ENCODE data around the gene MOAP1. TPM values are rescaled to one million over a fixed set of nuclear protein-coding genes. Genes with fewer than 3 reads are reported as not detected.
"Not testable (repeated sequence)": the region's sequence is repeated elsewhere in the genome, so short reads cannot be mapped to it uniquely, and the experiment has no call there.

MOAP1 gene
- polyA plus RNA-seq, 1 of the 3 experiments (the other 2 are of a cell fraction) = 25.0 TPM

DNA sequence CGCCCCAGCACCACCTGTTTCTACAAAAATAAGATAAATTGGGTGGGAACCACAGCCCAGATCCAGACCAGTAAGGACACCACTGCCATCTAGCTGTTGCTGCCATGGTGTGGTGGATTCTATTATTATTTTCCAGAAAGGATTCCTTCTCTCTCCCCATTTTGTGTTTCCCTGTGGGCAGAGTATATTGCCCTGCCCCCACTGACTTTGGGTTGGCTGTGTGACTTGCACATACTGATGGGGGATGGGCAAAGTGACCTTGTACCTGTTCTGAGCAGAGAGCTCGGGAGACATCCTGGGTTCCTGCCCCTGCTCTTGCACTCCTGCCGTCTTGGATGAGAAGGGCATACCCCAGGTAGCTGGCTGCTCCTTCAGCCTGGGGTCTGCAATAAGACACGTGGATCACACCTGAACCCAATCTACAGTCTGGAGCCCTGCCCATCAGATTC, 24.3 kb downstream of the MOAP1 start:
- Histone ChIP-seq H3K4me2 (no peak overlapping the region), H3K36me3 (replicated peaks in 1 of 2; ENCODE audit: control insufficient read depth in 1 of 2, insufficient read depth in 2 of 2, low read length in 1 of 2) (no peaks in the 10 kb centered on the region), H3K9ac (no peak overlapping the region), H3K9me3 (no peaks in the 10 kb centered on the region), H3K27me3 (ENCODE audit: insufficient read depth) (no peaks in the 10 kb centered on the region), H3K79me2 (ENCODE audit: insufficient read depth) (no peaks in the 10 kb centered on the region), H3F3A (replicated peaks; ENCODE audit: insufficient read depth) (no peaks in the 10 kb centered on the region), H4K20me1 (ENCODE audit: insufficient read depth) (no peaks in the 10 kb centered on the region), H3K4me1 (ENCODE audit: control insufficient read depth in 1 of 2, insufficient read depth in 2 of 2, low read depth in 1 of 2, low read length in 1 of 2) (peaks cover 0 to 10% of the 10 kb centered on the region in 2 experiments; a peak in 1 of 4 replicates), H3K27ac (ENCODE audit: low read depth in 2 of 2, low read length in 1 of 2) (no peak overlapping the region), H3K9me2 (no peaks in the 10 kb centered on the region), H2AFZ (ENCODE audit: low read depth) (no peak overlapping the region), H3K4me3 (ENCODE audit: low read depth in 2 of 2, low read length in 1 of 2) (no peak overlapping the region)
- POLR2A ChIA-PET = no interaction called here
- peak; percentile 56 for DNase-seq
- TF ChIP-seq FOXM1 (IDR thresholded peaks at IDR 0.05; ENCODE audit: low read depth) = no peak
- TF ChIP-seq TEAD4 (IDR thresholded peaks at IDR 0.05; ENCODE audit: borderline replicate concordance, insufficient read depth) = no peak
- TF ChIP-seq, protein P1, sequence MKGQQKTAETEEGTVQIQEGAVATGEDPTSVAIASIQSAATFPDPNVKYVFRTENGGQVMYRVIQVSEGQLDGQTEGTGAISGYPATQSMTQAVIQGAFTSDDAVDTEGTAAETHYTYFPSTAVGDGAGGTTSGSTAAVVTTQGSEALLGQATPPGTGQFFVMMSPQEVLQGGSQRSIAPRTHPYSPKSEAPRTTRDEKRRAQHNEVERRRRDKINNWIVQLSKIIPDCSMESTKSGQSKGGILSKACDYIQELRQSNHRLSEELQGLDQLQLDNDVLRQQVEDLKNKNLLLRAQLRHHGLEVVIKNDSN (IDR thresholded peaks at IDR 0.05; ENCODE audit: borderline replicate concordance, low read depth) = no peak
- TF ChIP-seq MEF2A (IDR thresholded peaks at IDR 0.05; ENCODE audit: borderline replicate concordance, low read depth) = no peak
- TF ChIP-seq RFX5 (IDR thresholded peaks at IDR 0.05; ENCODE audit: low read length) = no peak
- TF ChIP-seq, protein P2, sequence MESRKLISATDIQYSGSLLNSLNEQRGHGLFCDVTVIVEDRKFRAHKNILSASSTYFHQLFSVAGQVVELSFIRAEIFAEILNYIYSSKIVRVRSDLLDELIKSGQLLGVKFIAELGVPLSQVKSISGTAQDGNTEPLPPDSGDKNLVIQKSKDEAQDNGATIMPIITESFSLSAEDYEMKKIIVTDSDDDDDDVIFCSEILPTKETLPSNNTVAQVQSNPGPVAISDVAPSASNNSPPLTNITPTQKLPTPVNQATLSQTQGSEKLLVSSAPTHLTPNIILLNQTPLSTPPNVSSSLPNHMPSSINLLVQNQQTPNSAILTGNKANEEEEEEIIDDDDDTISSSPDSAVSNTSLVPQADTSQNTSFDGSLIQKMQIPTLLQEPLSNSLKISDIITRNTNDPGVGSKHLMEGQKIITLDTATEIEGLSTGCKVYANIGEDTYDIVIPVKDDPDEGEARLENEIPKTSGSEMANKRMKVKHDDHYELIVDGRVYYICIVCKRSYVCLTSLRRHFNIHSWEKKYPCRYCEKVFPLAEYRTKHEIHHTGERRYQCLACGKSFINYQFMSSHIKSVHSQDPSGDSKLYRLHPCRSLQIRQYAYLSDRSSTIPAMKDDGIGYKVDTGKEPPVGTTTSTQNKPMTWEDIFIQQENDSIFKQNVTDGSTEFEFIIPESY (IDR thresholded peaks at IDR 0.05; ENCODE audit: borderline replicate concordance, low read depth) = no peak
- no peak for TF ChIP-seq ELF1 (IDR thresholded peaks at IDR 0.05)
- no peak for TF ChIP-seq TCF12 (IDR thresholded peaks at IDR 0.05)
- TF ChIP-seq SIN3A (IDR thresholded peaks at IDR 0.05; ENCODE audit: borderline replicate concordance, low read depth, low read length) = no peak
- TF ChIP-seq, protein P3, sequence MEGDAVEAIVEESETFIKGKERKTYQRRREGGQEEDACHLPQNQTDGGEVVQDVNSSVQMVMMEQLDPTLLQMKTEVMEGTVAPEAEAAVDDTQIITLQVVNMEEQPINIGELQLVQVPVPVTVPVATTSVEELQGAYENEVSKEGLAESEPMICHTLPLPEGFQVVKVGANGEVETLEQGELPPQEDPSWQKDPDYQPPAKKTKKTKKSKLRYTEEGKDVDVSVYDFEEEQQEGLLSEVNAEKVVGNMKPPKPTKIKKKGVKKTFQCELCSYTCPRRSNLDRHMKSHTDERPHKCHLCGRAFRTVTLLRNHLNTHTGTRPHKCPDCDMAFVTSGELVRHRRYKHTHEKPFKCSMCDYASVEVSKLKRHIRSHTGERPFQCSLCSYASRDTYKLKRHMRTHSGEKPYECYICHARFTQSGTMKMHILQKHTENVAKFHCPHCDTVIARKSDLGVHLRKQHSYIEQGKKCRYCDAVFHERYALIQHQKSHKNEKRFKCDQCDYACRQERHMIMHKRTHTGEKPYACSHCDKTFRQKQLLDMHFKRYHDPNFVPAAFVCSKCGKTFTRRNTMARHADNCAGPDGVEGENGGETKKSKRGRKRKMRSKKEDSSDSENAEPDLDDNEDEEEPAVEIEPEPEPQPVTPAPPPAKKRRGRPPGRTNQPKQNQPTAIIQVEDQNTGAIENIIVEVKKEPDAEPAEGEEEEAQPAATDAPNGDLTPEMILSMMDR (IDR thresholded peaks at IDR 0.05) = peak; percentile 37
- peak; percentile 25; the same call in 1 of the 2 replicates for TF ChIP-seq SMC3 (IDR thresholded peaks at IDR 0.05; ENCODE audit: low read depth, low read length)
- no peak for TF ChIP-seq YY1 (IDR thresholded peaks at IDR 0.05; ENCODE audit: low read depth)
- peak; percentile 57 for TF ChIP-seq RAD21 (IDR thresholded peaks at IDR 0.05; ENCODE audit: low read length)
- no peak for TF ChIP-seq RXRA (IDR thresholded peaks at IDR 0.05; ENCODE audit: borderline replicate concordance, low read depth)
- TF ChIP-seq CHD2 (IDR thresholded peaks at IDR 0.05; ENCODE audit: low read length, partially characterized antibody) = no peak
- CTCF ChIA-PET = interaction anchor here (0.6 to 2.7 kb wide), 14 partner anchors 10 to 208 kb away, joined by 3 to 14 read pairs (median 3); no protein-coding TSS in a partner anchor
- 46% methylated on average over 4 of the region's 4 CpGs for WGBS (ENCODE audit: low lambda C conversion rate)

DNA sequence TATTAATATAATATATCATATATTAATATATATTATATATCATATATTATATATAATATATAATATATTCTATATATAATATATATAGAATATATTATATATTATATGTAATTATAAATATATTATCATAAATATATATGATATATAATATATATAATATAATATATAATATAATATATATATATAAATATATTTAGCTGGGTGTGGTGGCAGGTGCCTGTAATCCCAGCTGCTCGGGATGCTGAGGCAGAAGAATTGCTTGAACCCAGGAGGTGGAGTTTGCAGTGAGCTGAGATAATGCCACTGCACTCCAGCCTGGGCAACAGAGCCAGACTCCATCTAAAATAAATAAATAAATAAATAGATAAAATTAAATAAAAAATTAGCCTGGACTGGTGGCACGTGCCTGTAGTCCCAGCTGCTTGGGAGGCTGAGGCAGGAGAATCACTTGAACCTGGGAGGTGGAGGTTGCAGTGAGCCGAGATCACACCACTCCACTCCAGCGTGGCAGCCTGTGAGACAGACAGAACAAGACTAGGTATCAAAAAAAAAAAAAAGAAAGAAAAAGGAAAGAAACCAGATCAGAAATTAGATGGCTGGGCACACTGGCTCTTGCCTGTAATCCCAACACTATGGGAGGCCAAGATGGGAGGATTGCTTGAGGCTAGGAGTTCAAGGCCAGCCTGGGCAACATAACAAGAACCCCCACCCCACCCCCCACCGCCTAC, 24.9 kb downstream of the MOAP1 start:
- H3F3A ChIP-seq (replicated peaks; ENCODE audit: insufficient read depth); H3K9ac ChIP-seq; H3K27ac ChIP-seq (ENCODE audit: low read depth in 2 of 2, low read length in 1 of 2); H3K36me3 ChIP-seq (replicated peaks in 1 of 2; ENCODE audit: control insufficient read depth in 1 of 2, insufficient read depth in 2 of 2, low read length in 1 of 2); H3K27me3 ChIP-seq (ENCODE audit: insufficient read depth); DNase-seq; H3K4me2 ChIP-seq; H3K9me2 ChIP-seq; H4K20me1 ChIP-seq (ENCODE audit: insufficient read depth); H3K4me3 ChIP-seq (ENCODE audit: low read depth in 2 of 2, low read length in 1 of 2); H3K9me3 ChIP-seq; H3K79me2 ChIP-seq (ENCODE audit: insufficient read depth); POLR2A ChIA-PET; H2AFZ ChIP-seq (ENCODE audit: low read depth): not testable (repeated sequence)
- WGBS (ENCODE audit: low lambda C conversion rate) = 50% methylated on average over 5 of the region's 5 CpGs
- CTCF ChIA-PET = interaction anchor here (0.6 to 2.7 kb wide), 12 partner anchors 9 to 207 kb away, joined by 3 to 14 read pairs (median 3); no protein-coding TSS in a partner anchor
- peaks cover 0 to 10% of the 10 kb centered on the region in 2 experiments; a peak in 1 of 4 replicates for H3K4me1 ChIP-seq (ENCODE audit: control insufficient read depth in 1 of 2, insufficient read depth in 2 of 2, low read depth in 1 of 2, low read length in 1 of 2)

DNA sequence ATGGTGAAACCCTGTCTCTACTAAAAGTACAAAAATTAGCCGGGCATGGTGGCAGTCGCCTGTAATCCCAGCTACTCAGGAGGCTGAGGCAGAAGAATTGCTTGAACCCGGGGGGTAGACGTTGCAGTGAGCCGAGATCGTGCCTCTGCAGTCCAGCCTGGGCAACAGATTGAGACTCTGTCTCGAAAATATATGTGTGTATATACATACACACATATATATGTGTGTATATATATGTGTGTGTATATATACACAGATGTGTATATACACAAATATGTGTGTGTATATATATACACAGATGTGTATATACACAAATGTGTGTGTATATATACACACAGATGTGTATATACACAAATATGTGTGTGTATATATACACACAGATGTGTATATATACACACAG, 26.3 kb downstream of the MOAP1 start:
- H3K4me2 ChIP-seq; H3K27me3 ChIP-seq (ENCODE audit: insufficient read depth); H3K36me3 ChIP-seq (replicated peaks in 1 of 2; ENCODE audit: control insufficient read depth in 1 of 2, insufficient read depth in 2 of 2, low read length in 1 of 2); H3K79me2 ChIP-seq (ENCODE audit: insufficient read depth); H3K9me2 ChIP-seq; H3F3A ChIP-seq (replicated peaks; ENCODE audit: insufficient read depth); DNase-seq; POLR2A ChIA-PET; H3K4me3 ChIP-seq (ENCODE audit: low read depth in 2 of 2, low read length in 1 of 2); H3K27ac ChIP-seq (ENCODE audit: low read depth in 2 of 2, low read length in 1 of 2); H4K20me1 ChIP-seq (ENCODE audit: insufficient read depth); H3K9me3 ChIP-seq; H2AFZ ChIP-seq (ENCODE audit: low read depth); H3K9ac ChIP-seq: not testable (repeated sequence)
- H3K4me1 ChIP-seq (ENCODE audit: control insufficient read depth in 1 of 2, insufficient read depth in 2 of 2, low read depth in 1 of 2, low read length in 1 of 2) = peaks cover 0 to 10% of the 10 kb centered on the region in 2 experiments; a peak in 1 of 4 replicates
- WGBS (ENCODE audit: low lambda C conversion rate) = 69% methylated on average over 6 of the region's 7 CpGs
- CTCF ChIA-PET = interaction anchor here (1.0 kb wide), 1 partner anchor 199 kb away, joined by 3 read pairs; no protein-coding TSS in a partner anchor

Measured in SK-N-SH (cell line).